ENCODE measurements around the gene FGD2.
"Not testable (repeated sequence)": the region's sequence is repeated elsewhere in the genome, so short reads cannot be mapped to it uniquely, and the experiment has no call there.

Gene FGD2

GRCh38 chr6:37058984-37059343 lies 53.5 kb downstream of the FGD2 start:
- not testable (repeated sequence) for DNase-seq (ENCODE audit: low read depth in 2 of 2)

- DNase-seq (ENCODE audit: low read depth in 2 of 2) = no peak
Measured at GRCh38 chr6:37059344-37060194, 54.1 kb downstream of the FGD2 start.

GRCh38 chr6:37060195-37060559 lies 54.7 kb downstream of the FGD2 start:
- DNase-seq (ENCODE audit: low read depth in 2 of 2) = no peak

- DNase-seq (ENCODE audit: low read depth in 2 of 2) = no peak
Measured at GRCh38 chr6:37061157-37061804, 55.8 kb downstream of the FGD2 start.

DNA sequence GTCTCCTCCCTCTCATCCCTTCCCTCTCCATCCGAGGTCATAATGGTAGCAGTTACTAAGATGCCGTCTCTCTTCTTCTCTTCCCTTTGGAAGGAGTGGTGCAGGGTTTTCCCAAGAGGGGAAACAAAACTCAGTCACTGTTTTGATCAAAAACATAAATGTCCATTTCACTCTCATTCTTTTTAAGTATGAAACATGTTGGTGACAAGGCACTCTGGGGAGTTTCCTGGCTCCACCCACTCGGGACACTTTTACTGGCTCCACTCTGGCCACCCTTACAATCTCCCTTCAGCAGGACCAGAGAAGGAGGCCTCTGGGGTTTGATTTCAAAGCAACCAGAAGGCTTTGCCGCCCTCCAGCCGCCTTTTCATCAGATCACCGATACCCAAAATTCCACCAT lies 57.0 kb downstream of the FGD2 start:
- DNase-seq (ENCODE audit: low read depth in 2 of 2) = no peak

GRCh38 chr6:37068356-37069270 lies 63.2 kb downstream of the FGD2 start:
- no peak for DNase-seq (ENCODE audit: low read depth in 2 of 2)

GRCh38 chr6:37069639-37070038 lies 64.2 kb downstream of the FGD2 start:
- no peak for DNase-seq (ENCODE audit: low read depth in 2 of 2)

GRCh38 chr6:37072526-37072925 lies 67.1 kb downstream of the FGD2 start:
- no peak for DNase-seq (ENCODE audit: low read depth in 2 of 2)

DNA sequence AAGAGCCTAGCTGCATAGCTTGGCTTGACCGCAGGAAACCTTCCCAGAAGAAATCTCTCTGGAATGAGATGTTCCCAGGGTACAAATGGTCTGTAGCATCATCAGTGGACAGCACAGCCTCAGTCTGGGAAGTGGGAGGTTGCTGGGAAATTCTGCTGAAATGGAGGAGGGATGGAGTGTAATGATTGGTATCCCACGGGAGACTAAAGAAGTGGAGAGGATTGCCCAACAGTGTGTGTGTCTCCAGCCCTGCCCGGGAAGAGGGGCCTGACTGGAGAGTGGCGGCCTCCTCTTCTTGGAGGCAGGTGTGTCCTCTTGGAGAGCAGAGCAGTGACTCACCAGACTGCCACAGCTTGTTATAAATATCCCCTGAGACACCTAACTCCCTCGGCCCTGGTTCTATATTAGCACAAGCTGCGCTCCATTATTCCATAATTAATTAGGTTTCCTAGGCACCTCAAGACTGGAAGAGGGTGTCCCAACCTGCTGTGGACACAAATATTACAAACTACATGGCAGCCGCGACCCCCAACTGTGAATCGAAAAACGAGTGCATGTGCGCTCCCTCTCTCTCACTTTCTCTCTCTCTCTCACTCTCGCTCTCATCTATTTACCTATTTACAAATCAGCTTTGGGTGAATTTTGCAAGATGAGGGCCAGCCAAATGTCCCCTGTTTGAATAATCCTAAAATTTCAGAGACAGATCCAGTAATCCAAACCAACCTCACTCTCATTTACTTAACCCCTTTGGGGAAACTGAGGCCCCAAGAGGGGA lies 68.8 kb downstream of the FGD2 start:
- DNase-seq (ENCODE audit: low read depth in 2 of 2) = no peak

- no peak for DNase-seq (ENCODE audit: low read depth in 2 of 2)
Measured at GRCh38 chr6:37077191-37077904, 71.9 kb downstream of the FGD2 start.

- DNase-seq (ENCODE audit: low read depth in 2 of 2) = no peak
Measured at GRCh38 chr6:37077905-37078296, 72.4 kb downstream of the FGD2 start.

Data from stimulated activated CD4-positive, alpha-beta T cell treated with anti-CD3 and anti-CD28 coated beads, Interleukin-12 subunit alpha, Interleukin-12 subunit beta, amount 100 ng/mL, for 24 hours (primary cell).